Astrocyte of the hippocampus (primary cell): Measurements from ENCODE around the gene RET.
A peak's percentile ranks its signal among the peaks of the same experiment; 100 is the strongest.

Source experiments
- DNase-seq: peaks from one replicate; pipeline ENCODE4 v3.0.0; 2011; ENCODE audit warnings: low read depth, low spot score

Gene RET

DNA sequence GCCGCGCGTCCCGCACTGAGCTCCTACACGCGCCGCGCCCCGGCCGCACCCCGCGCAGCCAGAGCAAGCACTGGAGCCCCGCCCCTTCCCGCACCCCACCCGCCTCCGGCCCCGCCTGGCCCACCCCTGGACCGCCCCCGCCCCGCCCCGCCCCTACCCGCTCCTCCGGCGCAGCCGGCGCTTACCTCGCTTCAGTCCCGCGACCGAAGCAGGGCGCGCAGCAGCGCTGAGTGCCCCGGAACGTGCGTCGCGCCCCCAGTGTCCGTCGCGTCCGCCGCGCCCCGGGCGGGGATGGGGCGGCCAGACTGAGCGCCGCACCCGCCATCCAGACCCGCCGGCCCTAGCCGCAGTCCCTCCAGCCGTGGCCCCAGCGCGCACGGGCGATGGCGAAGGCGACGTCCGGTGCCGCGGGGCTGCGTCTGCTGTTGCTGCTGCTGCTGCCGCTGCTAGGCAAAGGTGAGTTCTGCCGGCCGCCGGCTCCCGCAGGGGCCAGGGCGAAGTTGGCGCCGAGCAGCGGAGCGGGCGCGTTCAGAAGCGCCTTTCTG is at the start of gene RET:
RET (plus strand) TSS at position 194 of the 545 bp plus-strand sequence; CDS start at position 384, 190 bp downstream.
- peak; percentile 59 for DNase-seq

DNA sequence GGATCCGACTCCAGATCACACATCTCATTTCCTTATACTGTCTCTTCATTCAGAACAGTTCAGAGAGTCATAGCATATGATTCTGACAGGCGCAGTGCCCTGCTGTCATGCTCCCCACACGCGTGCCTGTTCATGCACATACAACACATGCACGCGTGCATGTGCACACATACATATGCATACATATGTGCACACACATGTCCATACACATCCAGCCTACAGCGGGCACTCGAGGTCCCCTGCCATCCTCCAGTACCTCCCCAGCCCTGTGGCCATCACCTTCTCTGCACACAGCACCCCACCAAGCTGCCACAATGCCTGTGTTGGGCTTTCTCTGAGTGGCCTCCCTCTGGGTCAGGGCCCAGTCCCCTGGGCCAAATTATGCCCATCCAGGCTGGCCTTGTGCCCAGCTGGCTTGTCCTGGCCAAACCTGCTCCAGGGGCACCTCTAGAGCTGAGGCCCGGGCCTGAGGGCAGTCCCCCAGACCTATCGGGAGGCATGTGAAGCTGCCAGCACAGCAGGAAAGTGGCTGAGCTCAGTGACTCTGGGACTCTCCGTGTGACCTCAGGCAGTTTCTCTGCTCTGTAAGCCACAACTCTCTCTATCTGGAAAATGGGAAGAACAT is 49.4 kb upstream of the RET start:
- no peak for DNase-seq

DNA sequence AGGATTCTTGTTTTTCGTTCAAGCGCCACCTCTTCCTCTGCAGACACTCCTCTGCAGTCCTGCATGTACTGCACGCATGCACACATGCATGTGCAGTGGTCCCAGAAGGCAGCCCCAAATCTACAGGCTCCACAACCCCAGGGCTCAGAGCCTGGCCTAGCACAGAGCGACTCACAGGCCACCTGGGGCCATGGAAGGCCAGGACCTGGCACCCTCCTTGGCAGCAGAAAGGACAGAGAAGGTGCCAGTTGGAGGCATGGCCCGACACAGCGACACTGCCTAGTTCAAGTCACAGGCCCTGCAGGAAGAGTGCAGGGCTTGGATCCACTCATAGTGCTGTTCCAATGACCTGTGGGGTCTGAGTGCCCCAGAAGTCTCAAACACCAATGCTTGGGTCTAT is 48.7 kb upstream of the RET start:
- no peak for DNase-seq

DNA sequence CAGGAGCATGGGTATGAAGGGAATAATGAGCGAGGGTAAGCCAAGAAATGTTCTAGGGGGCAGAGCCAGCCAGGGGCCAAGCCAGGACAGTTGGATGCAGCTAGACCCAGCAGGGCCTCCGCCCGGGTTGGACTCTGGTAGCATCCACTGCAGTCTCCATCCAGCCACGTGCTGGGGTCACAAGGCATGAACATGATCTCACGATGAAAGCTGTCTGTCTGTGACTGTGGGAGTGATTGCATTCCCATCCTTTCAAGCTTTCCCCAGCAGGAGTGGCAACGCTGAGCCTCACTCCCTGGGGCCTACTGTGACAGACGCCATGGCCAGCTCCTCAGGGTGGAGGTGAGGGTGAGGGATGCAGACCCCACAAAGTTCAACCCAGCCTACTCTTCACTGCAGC is 47.8 kb upstream of the RET start:
- DNase-seq = no peak

DNA sequence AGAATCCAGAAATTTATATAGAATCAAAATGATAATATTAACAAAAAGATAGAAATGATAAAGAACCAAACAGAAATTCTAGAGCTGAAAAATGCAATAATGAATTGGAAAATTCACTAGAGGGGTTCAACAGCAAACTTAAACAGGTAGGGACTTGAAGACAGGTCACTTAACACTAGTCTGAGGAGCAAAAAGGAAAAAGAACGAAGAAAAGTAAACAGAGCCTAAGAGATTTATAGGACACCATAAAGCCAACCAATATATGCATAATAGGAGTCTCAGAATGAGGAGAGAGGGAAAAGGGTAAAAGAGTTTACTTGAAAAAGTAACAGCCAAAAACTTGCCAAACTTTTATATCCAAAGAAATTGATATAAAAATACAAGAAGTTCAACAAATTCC is 44.3 kb upstream of the RET start:
- DNase-seq = no peak

DNA sequence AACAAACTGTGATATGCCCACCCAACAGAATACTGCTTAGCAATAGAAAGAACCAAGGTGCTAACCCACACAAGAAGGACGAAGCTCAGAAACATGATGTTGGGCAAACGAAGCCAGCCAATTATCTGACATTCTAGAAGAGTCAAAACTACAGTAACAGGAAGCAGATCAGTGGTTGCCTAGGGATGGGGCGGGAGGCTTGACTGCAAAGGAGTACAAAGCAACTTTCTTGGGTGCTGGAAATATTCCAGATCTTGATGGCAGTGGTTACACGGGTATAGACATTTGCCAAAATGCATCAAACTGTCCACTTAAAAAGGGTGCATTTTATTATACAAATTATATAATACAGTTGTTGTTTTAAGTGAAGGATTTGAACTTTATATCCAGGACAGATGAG is 41.1 kb upstream of the RET start:
- DNase-seq = no peak

DNA sequence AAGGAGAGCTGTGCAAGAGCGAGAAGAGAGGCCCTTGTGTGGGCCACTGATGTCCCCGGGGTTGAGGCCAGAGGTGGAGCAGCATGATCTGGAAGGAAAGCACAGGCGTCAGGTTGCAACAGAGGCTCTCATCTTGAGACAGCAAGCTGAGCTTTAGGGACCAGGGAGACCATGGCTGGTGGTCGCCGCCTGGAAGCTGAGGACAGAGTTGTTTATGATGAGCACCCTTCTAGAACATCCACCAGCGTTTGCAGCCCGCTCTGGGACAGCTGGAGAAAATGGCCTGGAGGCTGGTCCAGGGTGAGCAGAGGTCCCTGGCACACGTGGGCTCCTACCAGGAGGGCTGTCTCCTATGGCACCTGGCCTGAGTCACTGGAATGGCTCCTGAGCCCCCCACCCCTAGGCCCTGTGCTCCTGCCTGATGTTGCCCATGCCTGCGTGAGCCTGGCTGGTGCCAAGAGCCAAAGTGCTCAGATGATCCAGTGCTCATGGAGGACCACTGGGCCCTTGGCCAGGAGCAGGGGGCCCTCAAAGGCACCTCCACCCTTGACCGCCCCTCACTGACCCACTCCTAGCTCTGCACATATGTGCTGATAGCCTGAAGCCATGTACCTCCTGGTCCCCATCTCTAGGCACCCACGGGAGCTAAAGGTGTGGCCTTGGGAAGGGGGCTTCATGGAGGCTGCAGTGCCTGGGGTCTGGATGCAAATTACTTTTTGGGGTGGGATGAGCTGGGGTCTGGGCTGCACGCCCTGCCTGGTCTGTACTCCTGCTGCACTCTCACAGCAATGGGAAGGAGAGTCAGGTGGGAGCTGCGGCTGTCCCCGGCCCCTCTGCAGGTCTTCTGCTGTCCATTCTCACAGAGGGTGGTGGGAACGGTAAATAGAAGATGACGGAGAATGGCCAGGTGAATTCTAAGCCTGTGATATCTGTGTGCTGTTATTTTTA is 40.1 kb upstream of the RET start:
- no peak for DNase-seq

DNA sequence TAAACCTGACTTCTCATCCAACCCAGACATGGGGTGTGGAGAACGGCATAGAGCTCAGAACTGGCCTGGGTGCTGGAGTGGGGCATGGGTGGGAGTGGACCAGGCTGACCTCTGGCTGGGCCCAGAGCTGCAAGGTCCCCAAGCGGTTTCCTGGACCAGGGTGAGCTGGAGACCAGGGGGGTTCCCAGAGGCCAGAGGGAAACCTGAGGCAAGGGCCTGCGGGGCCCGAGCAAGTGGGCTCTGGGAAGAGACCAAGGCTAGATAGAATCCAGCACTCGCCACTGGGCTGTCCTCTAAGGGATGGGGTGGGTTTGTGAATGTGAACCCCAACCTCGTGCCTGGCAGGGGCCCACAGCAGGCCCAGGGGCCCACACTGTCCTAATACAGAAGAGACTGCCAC is 39.4 kb upstream of the RET start:
- DNase-seq = no peak

DNA sequence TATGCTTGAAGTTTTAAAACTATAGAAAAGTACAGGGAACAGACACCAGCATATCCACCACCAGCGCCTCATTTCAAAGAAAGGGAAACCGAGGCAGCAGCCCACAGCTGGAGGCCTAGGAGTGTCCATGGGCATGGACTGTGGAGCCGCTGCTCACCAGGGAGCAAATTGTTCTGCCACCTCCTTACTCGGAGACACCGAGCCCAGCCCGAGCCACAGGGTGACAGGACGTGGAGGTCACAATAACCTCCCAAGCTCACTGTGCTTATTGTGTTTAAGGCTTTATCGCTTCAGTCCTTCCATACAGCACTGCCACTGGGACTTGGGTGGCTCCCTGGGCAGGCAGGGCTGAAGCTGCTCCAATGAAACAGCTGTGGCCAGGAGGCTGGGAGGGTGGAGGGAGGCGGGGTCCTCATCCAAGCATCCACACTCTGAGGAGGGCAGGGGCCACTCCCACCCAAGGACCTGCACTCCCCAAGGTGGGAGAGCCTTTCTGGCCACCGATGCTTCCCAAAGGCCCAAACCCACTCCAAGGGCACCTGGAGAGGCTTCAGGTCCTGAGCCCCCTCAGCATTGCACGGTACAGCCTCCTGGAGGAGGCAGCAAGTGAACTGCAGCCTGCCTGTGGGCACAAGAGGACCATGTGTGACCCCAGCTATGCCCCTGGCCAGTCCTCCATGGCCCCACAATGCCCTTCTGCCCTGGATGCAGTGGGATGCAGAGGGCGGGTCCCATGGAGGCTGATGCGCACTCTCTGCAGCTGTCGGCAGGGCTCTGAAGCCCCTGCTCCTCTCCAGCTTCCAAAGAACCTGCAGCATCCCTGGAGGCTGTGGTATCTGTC is 38.7 kb upstream of the RET start:
- DNase-seq = no peak

DNA sequence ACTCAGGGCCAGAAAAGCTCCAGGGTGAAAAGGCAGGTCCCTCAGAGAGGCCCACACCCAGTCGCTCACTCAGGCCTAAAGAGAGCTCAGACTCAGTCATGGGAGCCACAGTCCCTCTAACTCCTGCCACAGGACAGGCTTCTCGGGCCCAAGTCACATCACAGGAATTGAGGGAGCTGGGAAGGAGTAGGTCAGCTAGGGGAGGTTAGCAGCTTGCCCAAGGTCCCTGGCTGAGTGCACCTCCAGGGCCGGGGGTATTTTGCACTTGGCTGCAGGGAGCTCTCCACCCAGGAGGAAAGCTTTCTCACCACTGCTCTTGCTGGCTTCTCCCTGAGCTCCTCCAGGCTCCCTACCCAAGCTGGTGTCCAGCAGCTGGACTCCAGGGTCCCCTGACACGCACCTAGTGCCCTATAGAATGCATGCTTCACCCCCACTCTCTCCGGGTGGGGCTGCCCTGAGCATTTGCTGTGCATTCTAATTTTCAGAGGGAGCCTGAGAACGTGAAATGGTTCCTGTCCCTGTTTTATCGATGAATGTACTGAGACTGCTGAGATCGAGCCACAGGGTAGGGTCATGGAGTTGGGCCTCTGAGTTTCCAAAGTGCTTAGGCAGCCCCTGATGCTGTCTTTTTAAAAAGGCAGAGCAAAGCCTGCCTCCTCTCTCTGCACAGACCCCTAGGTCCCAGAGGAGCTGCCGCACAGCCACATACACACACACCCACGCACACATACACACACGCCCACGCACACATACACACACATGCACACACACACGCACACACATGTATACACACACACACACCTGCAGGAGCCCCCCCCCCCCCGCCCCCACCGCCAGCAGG is 37.9 kb upstream of the RET start:
- DNase-seq = no peak

DNA sequence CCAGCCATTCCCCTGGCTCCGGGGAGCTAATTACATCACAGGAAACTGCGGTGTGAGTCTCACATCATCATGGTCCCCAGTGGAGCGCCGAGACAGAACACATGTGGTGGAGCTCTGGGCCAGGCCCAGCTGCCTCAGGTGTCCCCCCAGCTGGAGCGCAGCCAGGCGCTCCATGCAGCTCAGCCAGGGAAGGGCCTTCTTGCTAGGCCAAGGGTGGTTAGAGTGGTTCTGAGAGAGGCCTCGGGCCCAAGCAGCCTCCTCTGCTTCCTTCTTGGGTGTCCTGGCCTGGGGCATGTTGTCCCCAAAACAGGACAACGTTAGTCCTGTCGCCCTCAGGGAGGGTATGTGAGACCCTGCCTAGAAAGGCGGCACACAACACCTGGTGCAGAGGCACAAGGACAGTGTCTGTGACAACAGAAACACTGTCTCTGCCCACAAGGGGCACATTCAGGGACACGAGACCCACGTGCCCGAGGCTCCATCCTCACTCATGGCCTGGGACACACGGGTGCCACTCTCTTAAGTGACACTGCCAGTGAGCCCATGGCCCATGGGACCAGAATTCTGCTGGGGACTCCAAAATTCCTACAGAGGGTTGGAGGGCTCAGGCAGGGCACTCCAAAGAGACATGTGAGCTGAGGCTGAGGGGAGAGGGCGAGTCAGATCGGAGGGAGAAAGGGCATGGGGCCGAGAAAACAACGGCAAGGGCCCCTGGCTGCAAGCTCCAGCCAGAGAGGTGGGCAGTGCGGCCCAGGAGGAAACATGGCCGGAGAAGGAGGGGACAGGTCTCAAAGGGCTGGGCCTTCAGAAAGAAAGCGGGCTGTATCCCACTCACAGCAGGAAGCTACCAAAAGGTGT is 37.0 kb upstream of the RET start:
- no peak for DNase-seq

DNA sequence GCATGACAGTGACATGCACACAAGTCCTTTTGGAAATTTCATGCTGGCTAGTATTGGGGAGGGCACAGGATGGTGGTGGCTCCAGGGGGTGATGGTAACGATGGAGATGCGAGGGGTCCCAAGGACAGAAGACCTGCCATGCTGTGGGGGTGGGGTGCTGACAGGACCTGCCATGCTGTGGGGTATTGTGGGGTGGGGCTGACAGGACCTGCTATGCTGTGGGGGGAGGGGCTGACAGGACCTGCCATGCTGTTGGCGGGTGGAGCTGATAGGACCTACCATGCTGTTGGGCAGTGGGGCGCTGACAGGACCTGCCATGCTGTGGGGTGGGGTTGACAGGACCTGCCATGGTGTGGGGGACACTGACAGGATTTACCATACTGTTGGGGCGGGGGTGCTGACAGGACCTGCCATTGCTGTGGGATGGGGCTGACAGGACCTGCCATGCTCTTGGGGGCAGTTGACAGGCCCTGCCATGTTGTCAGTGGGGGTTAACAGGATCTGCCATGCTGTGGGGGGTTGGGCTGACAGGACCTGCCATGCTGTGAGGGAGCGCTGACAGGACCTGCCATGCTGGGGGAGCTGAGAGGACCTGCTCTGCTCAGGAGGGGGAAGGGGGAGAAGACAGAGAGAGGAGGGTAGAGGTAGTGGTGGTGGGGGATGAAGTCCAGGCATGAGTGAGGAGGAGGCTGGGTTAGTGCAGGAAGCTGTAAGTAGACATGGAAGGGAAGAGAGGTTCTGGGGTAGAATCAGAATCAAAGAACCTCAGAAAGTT is 36.2 kb upstream of the RET start:
- DNase-seq = no peak

DNA sequence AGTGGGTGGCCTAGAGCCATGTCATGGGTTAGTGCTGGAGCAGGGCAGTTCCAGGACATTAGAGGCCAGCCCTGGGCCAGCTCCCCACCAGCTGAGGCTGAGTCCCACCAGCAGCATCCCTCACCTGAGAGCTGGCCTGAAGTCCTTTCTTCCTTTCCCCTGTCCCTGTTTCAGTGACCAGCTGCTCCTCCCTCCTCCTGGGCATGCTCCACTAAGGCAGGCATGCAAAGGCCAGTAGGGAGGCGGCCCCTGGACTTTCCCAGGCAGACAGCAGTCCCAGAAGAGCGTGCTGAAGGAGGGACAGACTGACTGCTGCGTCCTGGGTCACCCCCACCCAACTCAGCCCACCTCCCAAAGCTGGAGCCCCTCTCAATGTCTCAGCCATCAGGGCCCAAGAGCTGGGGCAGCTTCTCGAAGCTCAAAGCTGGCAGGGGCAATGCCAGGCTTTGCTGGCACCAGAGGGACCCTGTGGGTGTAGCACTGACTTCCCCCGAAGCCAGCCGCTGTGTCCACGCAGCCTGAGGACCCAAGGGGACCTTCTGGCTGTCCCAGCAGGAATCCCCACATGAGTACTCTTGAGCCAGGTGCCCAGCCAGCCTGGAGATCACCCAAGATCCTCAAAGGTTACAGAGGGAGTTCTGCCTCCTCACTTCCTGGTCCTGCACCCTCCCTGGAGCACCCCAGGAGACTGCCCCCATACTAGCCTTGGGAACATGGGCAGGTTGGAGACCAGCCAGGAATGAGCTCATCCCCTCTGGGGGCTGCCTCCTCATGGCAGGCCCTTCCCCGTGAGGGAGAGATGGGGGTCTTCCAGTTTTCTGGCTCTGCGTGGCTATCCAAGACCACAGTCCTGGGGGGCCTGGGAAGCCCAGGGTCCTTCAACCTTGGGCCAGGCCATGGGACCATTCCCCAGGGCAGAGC is 35.2 kb upstream of the RET start:
- DNase-seq = no peak

DNA sequence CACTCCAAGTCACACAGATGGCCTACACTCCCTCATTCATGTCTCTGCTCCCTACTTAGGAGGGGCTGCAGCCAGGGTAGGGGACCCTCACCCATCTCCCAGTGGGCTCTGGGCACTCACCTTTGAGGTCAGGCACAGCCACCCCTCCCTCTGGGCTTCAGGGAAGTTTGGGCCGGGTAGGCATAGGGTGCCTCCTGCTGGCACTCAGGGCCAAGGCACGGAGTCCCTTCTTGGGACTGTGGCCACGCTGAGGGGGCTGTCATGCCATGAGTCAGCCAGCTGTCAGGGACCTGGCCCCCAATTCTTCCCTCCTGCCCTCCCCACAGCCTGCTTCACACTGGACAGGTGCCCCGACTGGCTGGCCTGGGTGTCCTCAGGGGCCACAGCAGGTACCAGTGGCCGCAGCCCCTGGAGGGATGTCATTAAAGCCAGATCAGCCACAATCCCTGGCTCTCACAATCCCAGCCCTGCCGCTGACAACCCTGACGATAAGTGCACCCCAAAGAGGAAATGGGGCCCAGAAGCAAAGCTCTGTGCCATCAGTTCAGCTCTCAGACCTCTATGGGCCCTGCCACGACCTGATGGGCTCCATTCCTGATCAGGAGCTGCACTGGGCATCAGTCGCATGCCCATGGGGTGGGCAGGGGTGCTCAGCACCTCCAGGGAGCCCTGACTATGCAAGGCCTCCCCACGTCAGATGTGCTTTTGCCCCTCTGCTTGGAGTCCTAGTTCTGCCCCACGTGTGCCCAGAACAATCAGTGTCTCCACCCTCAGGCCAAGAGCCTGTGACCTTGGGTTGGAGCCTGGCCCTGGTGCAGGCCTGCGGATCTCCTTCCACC is 34.1 kb upstream of the RET start:
- no peak for DNase-seq

DNA sequence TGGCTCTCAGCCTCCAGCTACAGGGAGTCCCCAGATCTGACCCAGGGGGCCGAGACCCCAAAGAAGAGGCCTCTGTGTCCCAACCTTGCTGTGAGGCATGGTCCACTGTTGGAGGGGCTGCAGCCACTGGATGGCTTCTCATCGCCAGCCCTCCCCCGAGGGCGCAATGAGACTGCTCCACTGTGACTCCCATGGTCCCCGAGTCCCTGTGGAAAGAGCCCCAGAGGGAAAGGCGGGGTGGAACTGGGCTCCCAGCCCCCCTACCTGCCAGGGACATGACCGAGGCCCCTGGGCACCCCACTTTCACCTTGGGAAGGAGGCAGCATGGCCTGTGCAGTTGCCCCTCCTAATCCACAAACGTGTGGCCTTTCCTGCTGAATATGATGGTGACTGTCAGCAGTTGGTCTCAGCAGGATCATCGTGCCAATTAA is 33.5 kb upstream of the RET start:
- no peak for DNase-seq

DNA sequence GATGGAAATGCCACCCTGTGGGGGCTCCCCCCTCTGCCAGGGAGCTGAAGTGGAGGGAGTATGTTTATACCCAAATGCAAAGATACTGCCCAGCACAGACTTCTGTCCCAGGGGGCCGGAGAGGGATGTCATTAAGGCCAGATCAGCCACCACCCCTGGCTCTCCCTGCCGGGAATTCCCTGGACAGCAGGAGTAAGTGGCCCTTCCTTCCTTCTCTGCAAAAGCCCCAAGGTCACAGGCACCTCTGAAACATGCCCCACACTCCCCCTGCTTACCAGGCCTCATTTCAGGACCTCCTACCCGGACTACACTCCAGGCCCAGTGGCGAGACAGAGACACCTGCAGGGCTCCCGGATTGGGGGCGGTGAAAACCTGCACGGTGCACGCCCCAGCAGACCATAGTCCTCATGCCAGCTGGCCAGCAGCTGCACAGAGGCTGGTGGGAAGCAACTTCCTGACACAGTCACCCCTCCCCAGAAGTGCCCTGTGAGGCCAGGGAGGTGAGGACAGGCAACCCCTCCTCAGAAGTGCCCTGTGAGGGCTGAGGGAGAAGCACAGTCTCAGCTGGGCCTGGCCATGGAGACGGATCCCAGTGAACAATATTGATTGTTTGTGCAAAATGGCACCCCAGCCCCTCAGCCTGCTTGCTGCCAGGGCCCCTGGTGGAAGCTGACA is 33.0 kb upstream of the RET start:
- no peak for DNase-seq

DNA sequence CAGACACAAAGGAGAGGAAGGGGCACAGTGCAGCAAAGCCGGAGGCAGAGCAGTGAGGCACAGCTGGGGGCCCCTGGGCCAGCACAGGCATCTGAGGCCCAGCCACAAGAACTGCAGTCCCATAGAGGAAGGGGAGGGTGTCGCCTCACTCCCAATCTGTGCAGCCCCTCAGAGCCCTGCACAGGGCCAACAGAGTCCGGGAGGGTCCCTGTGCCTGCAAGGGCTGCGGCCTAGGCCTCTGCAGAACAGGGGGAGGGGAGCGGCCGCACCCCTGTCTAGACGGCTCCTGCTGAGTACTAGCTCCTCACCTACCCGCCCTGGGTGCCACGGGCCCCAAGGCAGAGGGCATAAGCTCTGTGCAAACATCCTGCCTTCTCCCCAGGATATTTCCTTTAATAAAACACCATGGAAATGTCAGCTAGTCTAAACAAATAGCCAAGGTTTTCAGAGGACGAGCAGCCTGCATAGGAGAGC is 32.4 kb upstream of the RET start:
- DNase-seq = no peak
